OCI-LY3 (cell line): Measurements from ENCODE around the gene PCYT1A.

Experiments used
- H2AFZ ChIP-seq: fragments of 200-600, 300-600 bp; shearing (Covaris generic); 2 replicates; pipeline ENCODE4 v1.6.0; 2014; ENCODE audit warnings: antibody characterized with exemption, low read depth, low read length
- H3K27ac ChIP-seq: fragments of 200-600, 300-600 bp; sonication (generic); 2 replicates; pipeline ENCODE4 v1.5.1; 2014; ENCODE audit warnings: mild to moderate bottlenecking, low read length, moderate library complexity, mixed read lengths
- H3K27me3 ChIP-seq: fragments of 200-600, 300-600 bp; sonication (generic); 2 replicates; pipeline ENCODE4 v1.6.1; 2014; ENCODE audit warnings: low read depth, low read length, mixed read lengths
- H3K36me3 ChIP-seq: fragments of 200-600, 300-600 bp; sonication (generic); replicated peaks from 2 replicates; pipeline ENCODE3; 2014; ENCODE audit warnings: low read depth, low read length, mixed read lengths
- H3K4me1 ChIP-seq: fragments of 300-600, 200-600 bp; sonication (generic); 2 replicates; pipeline ENCODE4 v1.6.1; 2014; ENCODE audit warnings: low read length, mixed read lengths
- H3K4me2 ChIP-seq: fragments of 200-600, 300-600 bp; sonication (generic); 2 replicates; pipeline ENCODE4 v1.6.1; 2014; ENCODE audit warnings: low read length, mixed read lengths
- H3K4me3 ChIP-seq: fragments of 300-600, 200-600 bp; sonication (generic); 2 replicates; pipeline ENCODE4 v1.5.1; 2014; ENCODE audit warnings: antibody characterized with exemption, mild to moderate bottlenecking, low read length, moderate library complexity
- H3K79me2 ChIP-seq: fragments of 300-600, 200-600 bp; shearing (Covaris generic); 2 replicates; pipeline ENCODE4 v1.6.1; 2014; ENCODE audit warnings: mild to moderate bottlenecking, low read length, mixed read lengths
- H3K9ac ChIP-seq: fragments of 300-600, 200-600 bp; shearing (Covaris generic); 2 replicates; pipeline ENCODE4 v1.6.0; 2014; ENCODE audit warnings: mild to moderate bottlenecking, low read length, moderate library complexity
- H3K9me3 ChIP-seq: fragments of 200-600, 300-600 bp; shearing (Covaris generic); 2 replicates; pipeline ENCODE4 v1.6.1; 2014; ENCODE audit warnings: low read length, mixed read lengths; ENCODE audit not compliant: insufficient read depth
- H4K20me1 ChIP-seq: fragments of 200-600, 300-600 bp; sonication (generic); 2 replicates; pipeline ENCODE4 v1.6.1; 2016; ENCODE audit warnings: low read length, mixed read lengths; ENCODE audit not compliant: insufficient read depth
- CTCF ChIP-seq: fragments of 200-600, 300-600 bp; sonication (generic); IDR thresholded peaks from 2 replicates; pipeline ENCODE4 v1.5.1; 2014; ENCODE audit warnings: antibody characterized with exemption, low read length, low read depth
- EZH2phosphoT487 ChIP-seq: fragments of 200-600 bp; shearing (Covaris generic); IDR thresholded peaks from 2 replicates; pipeline ENCODE4 v1.6.1; 2018; ENCODE audit warnings: antibody characterized with exemption, mixed run types, low read depth

Gene PCYT1A

DNA sequence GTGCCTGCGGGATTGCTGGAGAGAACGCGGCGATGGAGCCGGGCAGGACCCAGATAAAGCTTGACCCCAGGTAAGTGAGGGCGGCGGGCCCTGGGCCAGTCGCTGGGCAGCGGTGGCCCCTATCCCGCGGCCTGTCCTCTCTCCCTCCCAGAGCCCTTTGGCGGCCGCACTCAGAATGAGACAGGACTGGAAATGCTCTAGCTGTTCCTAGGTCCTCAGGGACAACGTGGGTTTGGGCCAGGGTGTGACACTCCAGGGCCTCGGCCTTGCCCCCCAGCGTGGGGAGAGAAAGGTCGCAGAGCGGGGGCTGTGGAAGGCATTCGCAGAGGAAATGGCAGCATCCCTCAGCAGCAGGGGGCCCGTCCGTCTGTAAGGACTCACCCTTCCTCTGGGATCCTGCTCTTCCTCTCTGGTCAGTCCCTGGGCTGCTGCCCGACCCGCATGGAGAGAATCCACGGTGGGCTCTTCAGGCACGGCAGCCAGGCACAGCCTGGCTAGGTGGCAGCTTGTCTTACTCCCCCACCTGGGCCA is 70.8 kb downstream of the PCYT1A start:
- Histone ChIP-seq H3K27me3 (no peaks in the 10 kb centered on the region), H3K27ac (no peak overlapping the region), H3K36me3 (no peaks in the 10 kb centered on the region), H3K79me2 (no peaks in the 10 kb centered on the region), H2AFZ (no peak overlapping the region), H3K4me3 (no peak overlapping the region), H4K20me1 (no peaks in the 10 kb centered on the region), H3K4me2 (no peak overlapping the region), H3K4me1 (peaks cover 8% of the 10 kb centered on the region; the same call in 1 of the 2 replicates), H3K9me3 (no peaks in the 10 kb centered on the region), H3K9ac (no peak overlapping the region)
- TF ChIP-seq EZH2phosphoT487 (no peak), CTCF (no peak)

- Histone ChIP-seq H3K27ac (no peak within 1 kb of the TSS), H3K9ac (no peak within 1 kb of the TSS), H3K27me3 (no peaks in the 10 kb centered on the region), H3K36me3 (no peaks in the 10 kb centered on the region), H3K9me3 (no peaks in the 10 kb centered on the region), H2AFZ (no peak within 1 kb of the TSS), H3K4me2 (no peak within 1 kb of the TSS), H3K79me2 (no peaks in the 10 kb centered on the region), H3K4me3 (no peak within 1 kb of the TSS), H4K20me1 (no peaks in the 10 kb centered on the region), H3K4me1 (peaks cover 8% of the 10 kb centered on the region; the same call in 1 of the 2 replicates)
- no peak for TF ChIP-seq CTCF
- TF ChIP-seq EZH2phosphoT487, result no peak
Measured at GRCh38 chr3:196216089-196216564, 71.4 kb downstream of the PCYT1A start, which contains the start of gene SLC51A. Gene SLC51A (plus strand): TSS chr3:196216534. CDS start chr3:196216713, 179 bp downstream.

DNA sequence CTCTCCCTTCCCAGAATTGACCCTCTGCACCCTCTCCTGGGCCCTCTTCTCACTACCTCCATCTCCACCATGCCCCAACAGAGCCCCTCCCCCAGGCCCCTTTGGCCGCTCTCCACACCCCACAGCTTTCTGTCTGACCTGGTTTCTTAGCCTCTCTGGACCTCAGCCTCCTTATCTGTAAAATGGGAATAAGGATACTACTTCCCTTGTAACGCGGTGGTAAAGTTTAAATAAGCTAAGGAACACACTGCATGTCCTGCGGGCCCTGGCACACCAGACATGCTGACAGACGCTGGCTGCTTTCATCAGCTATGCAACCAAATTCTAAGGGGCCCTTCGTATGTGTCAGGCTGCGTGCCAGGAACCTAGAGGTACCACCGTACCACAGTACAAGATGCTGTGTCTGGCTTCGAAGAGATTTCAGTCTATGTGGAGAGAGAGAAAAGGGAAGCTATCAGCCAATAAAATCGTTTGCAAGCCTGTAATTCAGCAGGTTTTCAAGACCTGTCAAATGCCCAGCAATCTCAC is 72.0 kb downstream of the PCYT1A start:
- Histone ChIP-seq H3K4me1 (peaks cover 8% of the 10 kb centered on the region; the same call in 1 of the 2 replicates), H3K4me2 (no peak overlapping the region), H3K9me3 (no peaks in the 10 kb centered on the region), H3K36me3 (no peaks in the 10 kb centered on the region), H3K27me3 (no peaks in the 10 kb centered on the region), H3K9ac (no peak overlapping the region), H3K79me2 (no peaks in the 10 kb centered on the region), H3K27ac (no peak overlapping the region), H4K20me1 (no peaks in the 10 kb centered on the region), H3K4me3 (no peak overlapping the region), H2AFZ (no peak overlapping the region)
- TF ChIP-seq EZH2phosphoT487 (no peak), CTCF (no peak)

GRCh38 chr3:196214783-196215441 is 72.6 kb downstream of the PCYT1A start:
- Histone ChIP-seq H3K9me3 (no peaks in the 10 kb centered on the region), H3K79me2 (no peaks in the 10 kb centered on the region), H3K27me3 (no peaks in the 10 kb centered on the region), H3K27ac (no peak overlapping the region), H3K4me3 (no peak overlapping the region), H3K9ac (no peak overlapping the region), H3K4me1 (peaks cover 8% of the 10 kb centered on the region; the same call in 1 of the 2 replicates), H3K36me3 (no peaks in the 10 kb centered on the region), H3K4me2 (no peak overlapping the region), H4K20me1 (no peaks in the 10 kb centered on the region), H2AFZ (no peak overlapping the region)
- TF ChIP-seq EZH2phosphoT487 (no peak), CTCF (no peak)
